NCI-H1048 (cell line): ENCODE measurements around the gene ACACA.
"Not testable (repeated sequence)": the region's sequence is repeated elsewhere in the genome, so short reads cannot be mapped to it uniquely, and the experiment has no call there.

ENCODE experiments used
- DNase-seq: peaks from one replicate; lab custom pipeline; 2025; lab: John Stamatoyannopoulos, UW

ACACA gene

GRCh38 chr17:37176723-37177122 is 229.9 kb downstream of the ACACA start:
- DNase-seq = no peak

DNA sequence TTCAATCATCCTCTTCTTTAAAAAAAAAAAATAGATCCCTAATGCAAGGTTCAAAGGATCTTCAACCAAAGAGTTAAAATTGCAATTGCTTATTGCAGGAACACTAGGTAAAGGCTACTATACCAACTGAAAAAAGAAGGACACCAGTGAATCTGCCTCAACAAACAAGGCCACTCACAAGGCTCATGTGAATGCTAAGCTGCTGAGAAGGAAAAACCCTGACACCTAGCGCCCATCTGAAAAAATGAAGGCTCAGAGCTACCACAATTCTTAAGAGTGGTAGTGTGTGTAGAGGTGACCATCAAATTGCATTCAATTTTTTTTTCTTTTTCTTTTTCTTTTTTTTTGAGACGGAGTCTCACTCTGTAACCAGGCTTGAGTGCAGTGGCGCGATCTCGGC is 232.4 kb downstream of the ACACA start:
- no peak for DNase-seq

- DNase-seq = no peak
Observed at GRCh38 chr17:37170881-37171425, 235.7 kb downstream of the ACACA start.

- no peak for DNase-seq
Observed at GRCh38 chr17:37168731-37169353, 237.8 kb downstream of the ACACA start.

DNA sequence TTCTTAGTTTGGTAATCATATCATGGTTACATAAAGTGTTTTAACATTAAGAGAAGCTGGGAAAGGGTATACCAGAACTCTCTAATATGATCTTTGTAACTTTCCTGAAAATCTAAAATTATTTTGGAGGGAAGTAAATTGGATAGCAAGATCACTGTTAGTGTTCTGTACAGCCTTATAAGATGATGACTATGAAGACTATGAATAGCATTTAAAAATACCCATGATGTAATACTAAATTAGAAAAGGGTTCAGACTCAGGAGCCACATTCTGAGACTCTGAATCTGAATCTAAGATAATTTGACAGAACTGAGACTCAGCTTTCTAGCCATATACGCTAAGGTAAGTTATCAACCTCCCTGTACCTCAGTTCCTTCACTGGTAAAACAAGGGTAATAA is 238.9 kb downstream of the ACACA start:
- no peak for DNase-seq

- no peak for DNase-seq
Observed at GRCh38 chr17:37164057-37164456, 242.6 kb downstream of the ACACA start.

DNA sequence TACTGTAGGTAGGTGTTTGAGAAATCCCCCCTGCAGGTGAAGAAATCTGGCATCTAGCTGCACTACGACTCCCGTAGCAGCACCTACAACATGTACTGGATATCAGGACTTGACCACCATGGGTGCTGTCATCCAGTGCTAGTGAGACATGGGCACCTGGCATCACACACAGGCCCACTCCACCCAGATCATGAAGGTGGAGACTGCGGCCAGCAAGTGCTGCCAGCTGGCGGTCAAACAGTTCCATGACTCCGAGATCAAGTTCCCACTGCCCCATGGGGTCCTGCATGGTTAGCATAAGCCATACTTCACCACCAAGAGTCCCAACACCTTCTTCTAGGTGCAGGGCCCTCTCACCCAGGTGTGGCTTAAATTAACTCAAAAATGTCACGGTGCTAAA is 243.8 kb downstream of the ACACA start:
- no peak for DNase-seq

GRCh38 chr17:37160944-37161343 is 245.7 kb downstream of the ACACA start:
- no peak for DNase-seq

DNA sequence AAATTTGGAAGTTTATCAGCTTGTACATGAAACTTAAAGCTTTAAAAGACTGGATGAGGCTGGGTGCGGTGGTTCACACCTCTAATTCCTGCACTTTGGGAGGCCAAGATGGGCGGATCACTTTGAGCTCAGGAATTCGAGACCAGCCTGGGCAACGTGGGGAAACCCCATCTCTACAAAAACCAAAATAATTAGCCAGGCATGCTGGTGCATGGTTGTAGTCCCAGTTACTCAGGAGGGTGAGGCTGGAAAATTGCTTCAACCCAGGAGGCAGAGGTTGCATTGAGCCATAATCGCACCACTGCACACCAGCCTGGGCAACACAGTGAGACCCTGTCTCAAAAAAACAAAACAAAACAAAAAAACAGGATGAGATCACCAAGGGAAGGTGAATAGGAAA is 248.3 kb downstream of the ACACA start:
- no peak for DNase-seq

DNA sequence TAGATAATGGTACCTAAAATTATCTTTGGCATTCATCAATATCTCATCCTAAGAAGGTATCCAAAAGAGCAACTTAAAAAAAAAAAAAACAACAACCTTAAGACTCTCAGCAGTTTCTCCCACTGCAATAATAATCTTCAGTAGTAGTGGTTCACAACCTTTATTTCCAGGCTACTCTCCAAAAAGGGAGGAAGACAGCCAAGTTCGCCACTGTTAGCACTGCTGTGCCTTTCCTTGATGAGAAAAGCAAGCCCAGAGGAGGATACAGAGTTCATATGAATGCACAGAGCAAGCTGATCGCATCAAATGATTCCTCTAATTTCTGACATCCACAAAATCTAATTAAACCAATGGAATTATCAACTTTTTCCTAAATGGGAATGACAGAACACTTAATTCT is 258.5 kb downstream of the ACACA start:
- DNase-seq = no peak

GRCh38 chr17:37147301-37147812 is 259.3 kb downstream of the ACACA start:
- DNase-seq = no peak

DNA sequence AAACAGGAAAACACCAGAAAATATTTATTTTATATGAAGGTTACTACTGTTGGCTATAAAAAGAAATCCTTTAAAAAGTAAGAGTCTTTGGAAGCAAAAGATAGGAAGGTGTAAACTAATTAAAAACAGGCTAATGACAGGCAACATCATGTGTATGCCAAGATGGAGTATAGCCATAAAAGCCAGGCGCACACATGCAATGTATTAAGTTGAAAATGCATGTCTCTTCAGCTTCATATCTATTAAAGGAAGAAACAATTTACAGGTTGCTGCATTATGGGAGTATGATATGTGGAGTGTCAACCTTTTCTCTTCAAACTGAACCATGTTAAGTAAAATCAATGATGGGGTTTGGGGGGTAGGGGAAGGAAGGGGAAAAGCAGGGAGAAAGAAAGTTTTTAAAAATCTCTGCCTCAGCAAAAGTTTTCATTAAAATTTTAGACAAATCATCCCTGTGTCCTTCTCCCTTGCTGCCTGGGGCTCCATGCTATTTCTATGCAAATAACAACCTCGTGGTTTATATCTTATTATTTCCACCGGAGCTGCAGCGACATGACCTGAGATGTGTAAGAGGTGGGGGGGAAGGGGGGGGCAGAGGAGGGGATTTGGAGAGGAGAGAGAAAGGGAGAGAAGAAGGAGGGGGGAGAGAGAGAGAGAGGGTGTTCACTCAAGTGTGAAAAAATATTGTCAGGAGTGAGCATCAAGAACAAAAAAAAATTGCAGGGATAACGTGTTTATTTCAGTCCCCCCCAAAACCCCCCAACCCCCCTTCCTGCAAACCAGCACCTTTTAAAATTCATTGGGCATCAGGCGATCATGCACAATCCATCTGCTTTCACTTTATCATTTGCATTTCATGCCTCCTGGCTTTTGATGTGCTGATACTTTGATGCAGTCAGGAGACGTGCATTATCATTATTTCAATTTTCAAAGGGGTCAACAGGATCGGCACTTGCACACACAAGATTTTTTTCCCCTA is 260.3 kb downstream of the ACACA start:
- DNase-seq = peak; percentile 47

DNA sequence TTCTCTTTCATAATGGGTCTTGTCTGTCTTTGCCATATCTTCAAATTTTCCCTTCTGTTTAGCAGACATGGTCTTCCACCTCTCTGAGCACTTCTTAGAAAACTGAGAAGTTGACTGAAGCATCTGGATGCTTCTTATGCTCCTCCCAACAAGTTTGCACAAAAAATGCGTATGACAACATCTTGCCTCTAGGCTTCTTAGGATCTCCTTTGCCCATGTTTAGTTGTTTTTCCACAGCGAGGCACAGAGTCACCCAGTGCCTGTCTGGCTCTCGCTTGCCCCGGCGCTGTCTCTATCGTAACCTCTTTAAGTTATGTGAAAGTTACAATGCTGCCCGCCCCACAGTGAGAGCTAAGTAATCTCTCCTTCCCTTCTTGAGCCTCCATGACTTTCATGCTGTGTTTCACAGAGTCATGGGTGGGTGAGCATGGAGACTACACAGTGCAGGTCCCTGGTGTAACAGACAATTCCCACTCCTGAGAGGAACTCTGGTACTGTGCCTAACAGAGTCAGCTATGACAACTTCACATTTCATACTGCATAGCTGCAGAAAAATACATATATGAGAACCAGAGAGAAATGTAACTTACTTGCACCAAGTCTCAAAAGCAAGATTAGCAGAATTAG is 262.4 kb downstream of the ACACA start:
- no peak for DNase-seq

- DNase-seq = not testable (repeated sequence)
Observed at GRCh38 chr17:37143558-37143957, 263.1 kb downstream of the ACACA start.

- no peak for DNase-seq
Observed at GRCh38 chr17:37142294-37142896, 264.2 kb downstream of the ACACA start.

DNA sequence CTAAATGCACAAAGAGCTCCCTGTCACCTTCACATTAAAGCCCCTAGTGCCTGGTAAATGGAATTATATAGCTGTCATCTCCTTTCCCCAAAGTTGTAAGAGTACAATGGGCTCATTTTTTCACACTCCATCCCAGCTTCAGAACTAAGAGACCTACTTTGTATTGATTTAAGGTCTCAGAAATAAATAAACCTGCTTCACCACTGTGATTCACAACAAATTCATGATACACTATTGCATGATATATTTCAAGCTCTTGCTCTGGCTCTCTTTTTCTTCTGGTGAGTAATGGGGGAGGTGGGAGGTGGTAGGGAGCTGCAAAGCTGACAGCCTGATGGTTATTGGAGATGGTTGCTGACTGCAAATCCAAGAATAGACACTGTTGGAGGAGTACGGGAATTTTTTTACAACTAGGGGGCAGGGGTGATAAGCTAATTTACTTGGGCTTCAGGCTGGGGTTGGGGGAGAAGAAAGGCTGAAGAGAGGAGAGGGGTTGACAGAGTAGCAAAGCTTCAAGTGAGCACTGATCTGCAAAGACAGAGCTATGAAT is 268.0 kb downstream of the ACACA start:
- DNase-seq = no peak

GRCh38 chr17:37137906-37138514 is 268.6 kb downstream of the ACACA start:
- no peak for DNase-seq

DNA sequence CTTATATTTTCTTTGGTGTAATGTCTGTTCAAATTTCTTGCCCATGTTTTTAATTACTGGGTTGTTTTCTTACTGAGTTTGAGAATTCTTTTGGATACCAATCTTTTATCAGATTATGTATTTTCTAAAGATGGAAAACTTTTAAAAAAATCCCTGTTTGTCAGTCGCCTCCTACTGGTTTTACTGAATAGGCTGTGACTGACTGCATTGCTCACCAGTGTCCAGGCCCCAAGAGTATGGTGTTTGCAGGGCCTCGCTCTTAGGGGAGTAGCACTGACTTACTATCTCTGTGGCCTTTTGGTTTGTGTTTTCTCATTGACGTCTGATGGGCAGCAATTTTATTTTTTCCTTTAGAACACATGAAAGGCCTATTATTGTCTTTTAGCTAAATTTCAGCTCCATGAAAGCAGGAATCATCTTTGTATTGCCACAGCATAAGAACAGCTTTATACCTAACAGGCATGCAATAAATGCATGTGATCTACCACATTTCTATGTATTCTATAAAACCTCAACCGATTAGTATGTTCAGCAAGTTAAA is 269.5 kb downstream of the ACACA start:
- DNase-seq = no peak

GRCh38 chr17:37135576-37135975 is 271.1 kb downstream of the ACACA start:
- no peak for DNase-seq

GRCh38 chr17:37134050-37134449 is 272.6 kb downstream of the ACACA start:
- no peak for DNase-seq

- DNase-seq = no peak
Observed at GRCh38 chr17:37133136-37133535, 273.5 kb downstream of the ACACA start.
